Sigmoid colon (tissue), 7 donors: ENCODE results near the gene P2RX2. TPM values are rescaled to one million over a fixed set of nuclear protein-coding genes. Genes with fewer than 3 reads are reported as not detected.

Experiments used
- DNase-seq: peaks from one replicate; pipeline ENCODE4 v3.0.0-alpha.2; 2019
- H3K27ac ChIP-seq, 4 donors: fragments of 200-600 bp; sonication (generic); one replicate each; pipeline ENCODE4 v1.5.1; 2016 to 2019; ENCODE audit warnings: mild to moderate bottlenecking in 1 of 4
- H3K27me3 ChIP-seq, 3 donors: fragments of 200-600 bp; sonication (generic); one replicate each; pipeline ENCODE4 v1.5.1; 2019; ENCODE audit warnings: mild to moderate bottlenecking in 1 of 3
- H3K36me3 ChIP-seq, 4 donors: fragments of 200-600 bp; sonication (generic); one replicate each; pipeline ENCODE4 v1.5.1; 2016 to 2019
- H3K4me1 ChIP-seq, 4 donors: fragments of 200-600 bp; sonication (generic); one replicate each; pipeline ENCODE4 v1.5.1; 2017 to 2019
- H3K4me3 ChIP-seq, 4 donors: fragments of 200-600 bp; sonication (generic); one replicate each; pipeline ENCODE4 v1.5.1; 2017 to 2019; ENCODE audit warnings: mild to moderate bottlenecking in 2 of 4, moderate library complexity in 1 of 4
- H3K9me3 ChIP-seq, 4 donors: fragments of 200-600 bp in 3 of 4; sonication (generic) in 3 of 4; one replicate each; pipeline versions ENCODE4 v1.5.1 to v1.6.1; 2013 to 2019
- CTCF ChIP-seq, 4 experiments: fragments of 450-650 bp in 3 of 4; fragments of 200-600 bp in 1 of 4; IDR thresholded peaks; one replicate each; pipeline ENCODE4 v1.5.1; 2016 to 2019; ENCODE audit warnings: antibody characterized with exemption in 4 of 4, mild to moderate bottlenecking in 3 of 4, moderate library complexity in 2 of 4
- EP300 ChIP-seq, 4 donors: sonication (generic); formaldehyde crosslinking; IDR thresholded peaks; one replicate each; pipeline ENCODE4 v1.6.1; 2017; ENCODE audit warnings: antibody characterized with exemption in 4 of 4
- POLR2A ChIP-seq, 2 donors: fragments of 450-650 bp; IDR thresholded peaks; one replicate each; pipeline ENCODE4 v1.6.1; 2016; ENCODE audit warnings: antibody characterized with exemption in 2 of 2, mild to moderate bottlenecking in 2 of 2, moderate library complexity in 2 of 2
- POLR2AphosphoS5 ChIP-seq, 4 donors: sonication (generic); formaldehyde crosslinking; IDR thresholded peaks; one replicate each; pipeline ENCODE4 v1.6.1; 2017; ENCODE audit warnings: antibody characterized with exemption in 4 of 4
- WGBS, 2 donors: extraction: QIAGEN DNeasy Blood & Tissue Kit; methylation state at CpG; one replicate each; pipeline ENCODE4 v1.1.7; 2013; 5-methylcytosine and 5-hydroxymethylcytosine counted together
- intact Hi-C: fragments of 100-400 bp; cut with DNase I; formaldehyde crosslinking; loops from one replicate; pipeline ENCODE4 v1.15.1; 2023
- polyA plus RNA-seq, 3 donors: library from polyadenylated mRNA; stranded (reverse); fragments of 200-250 nt; gene quantifications; one replicate each; pipeline ENCODE4 v1.2.3, GENCODE V29; 2013
- total RNA-seq, 4 donors: library from RNA; depleted of rRNA; stranded (reverse); fragments of >200 nt; gene quantifications; one replicate each; pipeline ENCODE4 v1.1.0, GENCODE V29; 2016
- donor health status: healthy with polysubstance abuse.
- donor health status: Bipolar disorder and iron deficiency.
- donor health status: healthy.

The P2RX2 gene
- total and polyA plus RNA-seq, 7 donors = 0.16 to 1.4 (median 0.36) TPM; not detected in 2

DNA sequence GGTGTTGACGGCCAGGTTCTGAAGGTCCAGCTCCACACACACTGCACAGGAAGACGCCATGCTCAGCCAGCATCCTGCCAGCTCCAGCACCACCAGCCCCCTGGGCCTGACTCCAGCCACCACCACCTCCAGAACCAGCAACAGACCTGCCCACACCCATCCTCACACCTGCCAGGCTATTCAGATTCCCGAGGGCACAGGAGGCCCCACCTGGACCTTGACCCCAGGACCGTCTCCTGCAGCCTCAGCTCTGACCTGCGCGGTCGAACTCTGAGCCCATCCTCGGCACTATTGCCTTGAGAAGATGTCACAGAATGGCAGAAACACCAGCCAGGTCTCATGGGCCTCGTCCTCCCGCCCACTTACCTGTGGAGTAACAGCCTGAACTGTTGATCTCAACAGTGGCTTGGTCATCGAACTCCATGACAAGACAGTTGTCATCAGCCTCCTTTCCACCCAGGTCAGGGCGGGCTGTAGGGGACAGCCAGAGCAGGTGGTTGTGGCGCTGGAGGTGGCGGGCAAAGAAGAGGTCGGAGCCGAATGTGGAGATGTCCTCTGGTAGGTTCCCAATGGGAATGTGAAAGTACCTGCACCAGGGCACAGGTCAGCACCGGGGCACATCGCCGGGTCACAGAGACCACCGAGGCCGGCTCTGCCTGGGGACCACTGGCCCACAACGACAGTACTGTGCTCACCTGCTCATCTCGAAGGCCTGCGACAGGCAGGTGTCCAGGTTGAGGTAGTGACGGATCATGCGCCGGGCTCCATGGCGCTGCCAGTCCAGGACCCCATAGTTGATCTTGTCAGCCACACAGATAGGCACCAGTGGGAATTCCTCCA is 23.5 kb downstream of the P2RX2 start:
- TF ChIP-seq POLR2AphosphoS5 (IDR thresholded peaks at IDR 0.05) (no peak), EP300 (IDR thresholded peaks at IDR 0.05) (no peak), POLR2A (IDR thresholded peaks at IDR 0.05) (no peak), CTCF (IDR thresholded peaks at IDR 0.05) (no peak)
- Histone ChIP-seq H3K27ac (no peak overlapping the region), H3K4me3 (no peak overlapping the region), H3K36me3 (peaks cover 7 to 64% (median 22%) of the 10 kb centered on the region in 4 donors), H3K4me1 (no peaks in the 10 kb centered on the region), H3K9me3 (no peaks in the 10 kb centered on the region), H3K27me3 (no peaks in the 10 kb centered on the region)
- DNase-seq = no peak
- 89 to 94% methylated on average over 28 of the region's 28 CpGs for WGBS, 2 donors
- intact Hi-C loops = no loop called here

- Histone ChIP-seq H3K4me3 (no peak overlapping the region), H3K27ac (no peak overlapping the region), H3K9me3 (no peaks in the 10 kb centered on the region), H3K4me1 (no peaks in the 10 kb centered on the region), H3K27me3 (no peaks in the 10 kb centered on the region), H3K36me3 (peaks cover 7 to 64% (median 15%) of the 10 kb centered on the region in 4 donors)
- TF ChIP-seq POLR2AphosphoS5 (IDR thresholded peaks at IDR 0.05) (no peak), CTCF (IDR thresholded peaks at IDR 0.05) (no peak), EP300 (IDR thresholded peaks at IDR 0.05) (no peak), POLR2A (IDR thresholded peaks at IDR 0.05) (no peak)
- WGBS, 2 donors = 96 to 97% methylated on average over 30 of the region's 30 CpGs
- DNase-seq = no peak
- intact Hi-C loops = no loop called here
These were observed 24.6 kb downstream of the P2RX2 start for GRCh38 chr12:132642846-132643835.

GRCh38 chr12:132646850-132647249 is 28.3 kb downstream of the P2RX2 start:
- H3K36me3 ChIP-seq = peaks cover 7 to 73% (median 18%) of the 10 kb centered on the region in 4 donors

DNA sequence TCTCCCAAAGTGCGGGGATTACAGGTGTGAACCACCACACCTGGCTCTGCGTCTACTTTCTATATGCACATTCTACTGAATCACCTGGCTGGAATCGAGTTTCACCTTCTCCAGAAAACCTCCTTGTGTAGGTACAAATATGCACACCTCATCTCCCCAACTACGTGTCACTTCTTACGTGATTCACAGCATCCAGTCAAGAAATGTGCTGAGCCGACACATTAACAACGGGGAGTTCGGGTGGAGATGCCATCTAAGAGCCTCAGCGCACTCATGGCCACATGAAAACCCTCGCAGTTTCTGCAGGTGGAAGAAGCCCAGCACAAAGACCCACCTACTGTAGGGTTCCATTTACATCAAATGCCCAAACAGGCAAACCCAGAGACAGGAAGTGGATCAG is 29.3 kb downstream of the P2RX2 start:
- H3K9me3 ChIP-seq = no peaks in the 10 kb centered on the region
- TF ChIP-seq CTCF (IDR thresholded peaks at IDR 0.05) = no peak
- TF ChIP-seq EP300 (IDR thresholded peaks at IDR 0.05) = no peak
- no peak for TF ChIP-seq POLR2AphosphoS5 (IDR thresholded peaks at IDR 0.05)
- no peak for TF ChIP-seq POLR2A (IDR thresholded peaks at IDR 0.05)
- WGBS, 2 donors = 95 to 96% methylated on average over 10 of the region's 10 CpGs
- no peaks in the 10 kb centered on the region for H3K27me3 ChIP-seq
- H3K36me3 ChIP-seq = peaks cover 0 to 69% (median 18%) of the 10 kb centered on the region in 4 donors
- no peak for DNase-seq
- H3K4me3 ChIP-seq = no peak overlapping the region
- intact Hi-C loops = no loop called here
- no peaks in the 10 kb centered on the region for H3K4me1 ChIP-seq
- H3K27ac ChIP-seq = no peak overlapping the region

More at GRCh38 chr12:132646850-132647249, 28.3 kb downstream of the P2RX2 start:
- WGBS, 2 donors = 92 to 94% methylated on average over 7 of the region's 7 CpGs
- H3K4me1 ChIP-seq = no peaks in the 10 kb centered on the region
- intact Hi-C loops = no loop called here
- H3K27ac ChIP-seq = no peak overlapping the region
- TF ChIP-seq EP300 (IDR thresholded peaks at IDR 0.05) (no peak), CTCF (IDR thresholded peaks at IDR 0.05) (no peak), POLR2AphosphoS5 (IDR thresholded peaks at IDR 0.05) (no peak), POLR2A (IDR thresholded peaks at IDR 0.05) (no peak)
- no peaks in the 10 kb centered on the region for H3K9me3 ChIP-seq
- no peak for DNase-seq
- H3K4me3 ChIP-seq = no peak overlapping the region
- no peaks in the 10 kb centered on the region for H3K27me3 ChIP-seq
